ENCODE measurements around the gene ANKRD37.
"Not testable (repeated sequence)": the region's sequence is repeated elsewhere in the genome, so short reads cannot be mapped to it uniquely, and the experiment has no call there.

Gene ANKRD37, protein sequence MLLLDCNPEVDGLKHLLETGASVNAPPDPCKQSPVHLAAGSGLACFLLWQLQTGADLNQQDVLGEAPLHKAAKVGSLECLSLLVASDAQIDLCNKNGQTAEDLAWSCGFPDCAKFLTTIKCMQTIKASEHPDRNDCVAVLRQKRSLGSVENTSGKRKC

GRCh38 chr4:185396724-185397385, at the start of gene ANKRD37:
ANKRD37 (plus strand) TSS chr4:185396841; CDS start chr4:185396924, 83 bp downstream.
- DNase-seq (ENCODE audit: low spot score): no peak

DNA sequence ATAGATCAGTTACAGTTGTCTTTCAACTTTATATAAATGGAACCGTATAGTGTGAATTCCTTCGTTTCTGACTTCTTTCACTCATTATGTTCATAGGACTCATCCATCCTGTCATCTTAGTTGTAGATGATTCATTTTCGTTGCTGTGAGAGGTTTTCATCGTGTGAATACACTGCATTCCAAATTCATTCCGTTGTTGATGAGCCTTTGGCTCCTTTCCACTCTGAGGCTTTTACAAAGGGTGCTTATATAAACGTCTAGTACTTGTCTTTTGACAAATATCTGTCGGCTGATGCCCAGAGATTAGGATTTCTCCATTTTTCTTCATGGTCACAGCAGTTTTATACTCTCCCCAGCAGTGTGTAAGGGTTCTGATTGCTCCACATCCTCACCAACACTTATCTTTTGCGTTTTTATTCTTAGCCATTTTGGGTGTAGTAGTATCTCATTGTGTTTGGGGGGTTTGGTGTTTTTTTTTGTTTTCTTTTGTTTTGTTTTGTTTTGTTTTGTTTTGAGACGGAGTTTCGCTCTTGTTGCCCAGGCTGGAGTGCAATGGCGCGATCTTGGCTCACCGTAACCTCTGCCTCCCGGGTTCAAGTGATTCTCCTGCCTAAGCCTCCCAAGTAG, 49.6 kb upstream of the ANKRD37 start:
- DNase-seq (ENCODE audit: low spot score): no peak

GRCh38 chr4:185351691-185352090, 45.0 kb upstream of the ANKRD37 start:
- DNase-seq (ENCODE audit: low spot score): no peak

GRCh38 chr4:185352202-185352601, 44.4 kb upstream of the ANKRD37 start:
- no peak for DNase-seq (ENCODE audit: low spot score)

DNA sequence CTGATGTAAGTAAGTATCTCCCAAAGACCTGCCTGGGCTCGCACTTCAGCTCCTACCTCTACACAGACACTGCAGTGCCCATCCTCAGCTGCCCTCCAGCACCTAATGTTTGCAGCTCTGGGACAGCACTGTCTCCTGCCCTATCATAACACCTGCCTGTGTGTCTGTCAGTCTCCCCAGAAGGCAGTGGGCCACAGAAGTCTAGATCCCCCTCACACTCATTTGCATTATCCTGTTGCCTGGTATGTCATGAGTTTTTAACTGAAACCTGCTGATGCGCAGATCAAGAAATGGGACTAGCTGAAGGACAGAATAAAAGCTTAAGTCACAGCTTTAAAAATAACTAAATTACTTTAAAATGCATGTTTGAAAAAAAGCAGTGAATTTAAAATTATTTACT, 43.9 kb upstream of the ANKRD37 start:
- DNase-seq (ENCODE audit: low spot score): no peak

- no peak for DNase-seq (ENCODE audit: low spot score)
Observed at GRCh38 chr4:185357211-185357610, 39.4 kb upstream of the ANKRD37 start.

DNA sequence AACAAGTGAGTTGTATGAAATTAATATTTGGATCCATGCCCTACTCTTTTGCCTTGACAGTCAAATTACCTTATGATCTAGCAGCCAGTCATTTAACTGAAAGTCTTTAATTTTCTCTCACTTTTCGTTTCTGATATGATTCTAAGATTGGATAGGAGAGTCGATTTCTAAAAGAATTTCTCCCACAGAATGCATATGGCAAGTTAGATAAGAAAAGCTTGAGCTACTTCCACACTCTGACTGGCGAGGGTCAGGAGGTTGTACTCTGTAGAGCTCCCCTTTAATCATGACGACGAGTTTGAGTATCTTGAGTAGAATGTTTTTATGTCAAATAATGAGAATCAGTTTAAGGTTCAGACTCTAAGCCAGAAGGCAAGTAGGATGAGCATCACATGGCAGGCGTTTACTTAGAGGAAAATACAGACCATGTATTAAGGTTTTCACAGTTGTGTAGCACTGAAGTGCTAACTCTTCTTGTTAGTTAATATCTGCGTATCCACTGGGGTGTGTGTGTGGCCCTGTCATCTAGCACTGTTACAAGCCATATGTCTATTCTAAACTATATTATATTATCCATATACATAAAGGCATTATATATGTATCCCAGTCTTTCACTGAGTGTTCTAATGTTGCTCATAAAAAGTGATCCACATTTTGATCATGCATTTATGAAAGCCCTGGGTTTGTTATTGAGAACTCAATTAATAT, 38.8 kb upstream of the ANKRD37 start:
- no peak for DNase-seq (ENCODE audit: low spot score)

DNA sequence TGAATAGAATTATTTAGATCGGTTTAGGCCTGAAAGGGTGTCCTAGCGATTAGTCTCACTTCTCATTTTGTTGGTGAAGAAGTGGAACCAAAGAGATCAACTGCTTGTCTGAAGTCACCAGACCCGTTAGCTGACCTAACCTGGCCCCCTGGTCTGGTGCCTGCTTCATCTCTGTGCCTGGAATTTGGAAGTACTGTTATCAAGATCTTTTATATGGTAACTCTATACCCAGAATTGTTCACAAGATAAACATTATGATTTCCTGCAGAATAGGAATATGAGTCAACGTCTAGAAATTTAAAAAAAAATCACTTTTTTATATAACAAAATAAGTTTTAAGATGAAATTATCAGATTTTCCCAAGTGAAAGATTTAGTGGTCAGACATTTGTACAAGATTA, 38.1 kb upstream of the ANKRD37 start:
- DNase-seq (ENCODE audit: low spot score): no peak

DNA sequence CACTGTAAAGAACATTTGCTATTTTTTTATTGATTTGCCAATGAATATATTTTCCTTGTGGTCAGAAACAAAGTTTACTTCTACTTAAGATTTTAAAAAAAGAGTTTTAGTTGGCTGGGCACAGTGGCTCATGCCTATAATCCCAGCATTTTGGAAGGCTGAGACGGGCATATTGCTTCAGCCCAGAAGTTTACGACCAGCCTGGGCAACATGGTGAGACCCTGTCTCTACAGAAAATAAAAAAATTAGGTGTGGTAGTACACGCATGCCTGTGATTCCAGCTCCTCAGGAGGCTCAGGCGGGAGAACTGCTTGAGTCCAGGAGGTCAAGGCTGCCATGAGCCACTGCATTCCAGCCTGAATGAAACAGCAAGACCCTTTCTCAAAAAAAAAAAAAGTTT, 37.7 kb upstream of the ANKRD37 start:
- DNase-seq (ENCODE audit: low spot score): no peak

DNA sequence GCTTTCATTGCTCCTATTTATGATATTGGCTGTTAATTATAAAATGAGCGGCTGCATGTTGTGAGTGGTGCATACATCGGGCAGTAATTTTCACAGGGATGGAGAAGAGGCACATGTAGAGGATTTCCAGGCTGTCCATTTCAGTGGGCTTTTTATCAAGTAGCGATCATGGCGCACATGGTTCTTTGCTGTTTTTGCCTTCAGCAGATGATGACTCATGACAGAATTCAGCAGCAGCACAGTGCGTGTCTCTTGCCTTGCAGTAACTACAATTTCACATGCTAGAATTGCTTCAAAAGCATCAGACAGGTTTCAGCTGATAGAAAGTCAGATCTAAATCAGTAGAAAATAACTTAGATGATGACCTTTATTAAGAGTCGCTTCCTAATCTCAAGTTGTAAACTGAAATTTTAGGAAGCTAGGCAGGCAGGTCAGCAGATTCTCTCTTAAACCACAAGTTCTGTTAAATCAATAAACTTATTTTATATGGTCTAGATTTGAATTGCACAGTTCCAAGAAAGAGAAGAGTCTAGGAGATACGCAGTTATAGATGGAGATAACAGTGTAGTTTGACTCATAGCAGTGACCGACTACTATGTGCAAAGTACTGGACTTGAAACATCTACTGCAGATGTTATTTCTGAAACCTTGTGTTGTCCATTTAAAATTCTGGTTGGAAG, 36.7 kb upstream of the ANKRD37 start:
- no peak for DNase-seq (ENCODE audit: low spot score)

GRCh38 chr4:185361872-185362271, 34.8 kb upstream of the ANKRD37 start:
- no peak for DNase-seq (ENCODE audit: low spot score)

GRCh38 chr4:185362570-185362969, 34.1 kb upstream of the ANKRD37 start:
- DNase-seq (ENCODE audit: low spot score): not testable (repeated sequence)

GRCh38 chr4:185363251-185363650, 33.4 kb upstream of the ANKRD37 start:
- DNase-seq (ENCODE audit: low spot score): no peak

DNA sequence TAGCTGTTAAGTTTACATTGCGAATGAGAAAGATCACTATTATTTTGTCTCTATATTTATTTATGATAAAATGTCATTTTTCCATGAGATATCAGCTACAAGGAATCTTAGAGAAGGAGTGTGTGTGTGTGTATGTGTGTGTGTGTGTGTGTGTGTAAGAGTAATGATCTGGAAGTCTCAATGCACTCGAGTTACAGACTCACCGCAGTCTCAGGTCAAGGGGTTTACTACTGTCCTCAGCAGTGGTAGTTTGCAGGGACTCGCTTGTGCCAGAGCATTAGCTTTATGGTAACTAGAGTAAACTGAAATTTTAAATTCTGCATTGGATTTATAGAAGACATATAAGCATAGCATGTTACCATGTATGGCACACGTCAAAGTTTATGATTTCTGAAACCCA, 31.8 kb upstream of the ANKRD37 start:
- no peak for DNase-seq (ENCODE audit: low spot score)

DNA sequence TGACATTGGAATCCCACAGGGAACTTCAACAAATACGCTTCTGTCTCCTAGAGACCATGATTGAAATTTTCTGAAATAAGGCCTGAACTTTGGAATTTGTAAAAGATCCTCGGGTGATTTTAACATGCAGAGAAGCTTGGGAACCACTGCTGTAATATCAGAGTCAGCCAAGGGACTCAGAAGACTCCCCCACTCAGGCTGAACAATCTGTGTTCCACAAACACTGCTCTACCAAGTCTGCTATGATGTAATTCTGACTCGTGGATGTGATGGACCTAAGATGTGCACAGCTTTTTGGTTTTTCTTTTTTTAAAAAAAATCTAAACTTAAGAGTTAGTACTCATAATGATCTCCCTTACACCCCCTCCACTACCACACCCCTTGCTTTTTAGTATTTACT, 26.9 kb upstream of the ANKRD37 start:
- no peak for DNase-seq (ENCODE audit: low spot score)

DNA sequence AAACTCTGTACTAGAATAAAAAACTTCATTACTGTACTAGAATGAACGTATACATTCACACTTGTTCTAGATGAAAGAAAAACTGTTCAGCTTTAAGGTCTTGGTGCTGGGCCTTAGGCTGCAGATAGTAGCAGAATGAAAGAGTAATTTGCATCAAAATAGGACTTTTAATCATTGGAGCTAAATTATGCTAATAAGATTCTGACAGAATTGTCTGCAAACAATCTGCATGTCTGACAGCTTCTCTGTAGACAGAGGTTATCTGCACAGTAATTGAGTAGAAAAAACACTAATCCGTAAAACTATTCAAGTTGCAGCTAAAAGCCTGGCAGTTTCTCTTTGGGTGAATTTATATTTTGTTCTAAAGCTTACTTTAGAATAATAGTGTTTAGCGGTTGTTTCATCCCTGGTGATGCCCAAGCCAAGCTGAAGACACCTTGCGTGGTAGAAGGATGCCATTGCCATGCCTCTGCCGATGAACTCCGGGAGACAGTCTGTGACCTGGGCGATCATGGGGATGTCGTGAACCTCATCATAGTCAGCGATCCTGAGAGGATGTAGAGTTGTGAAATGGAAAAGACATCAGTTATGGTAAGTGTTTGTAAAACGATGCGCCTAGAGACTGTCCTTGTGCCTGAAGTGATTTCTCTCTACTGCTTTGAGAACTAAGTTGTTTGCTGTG, 26.2 kb upstream of the ANKRD37 start:
- DNase-seq (ENCODE audit: low spot score): no peak

DNA sequence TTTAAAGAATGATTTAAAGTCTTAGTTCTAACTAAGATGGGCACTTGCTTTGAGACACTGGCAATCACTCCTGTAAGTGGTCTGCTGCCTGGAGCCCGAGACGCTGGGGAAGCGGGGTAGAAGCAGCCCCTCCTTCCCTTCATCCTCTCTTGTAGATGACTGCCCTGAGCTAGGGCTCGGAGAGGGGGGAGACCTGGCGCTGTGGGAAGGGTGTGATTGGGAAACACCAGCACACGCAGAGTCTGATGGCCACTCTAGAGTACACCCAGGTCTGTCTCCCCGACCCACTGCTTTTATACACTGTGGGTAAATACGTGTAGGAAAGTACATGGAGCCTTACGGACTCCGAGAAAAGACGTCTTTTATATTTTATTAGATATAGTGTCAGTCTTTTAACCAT, 24.9 kb upstream of the ANKRD37 start:
- DNase-seq (ENCODE audit: low spot score): no peak

GRCh38 chr4:185374027-185374426, 22.6 kb upstream of the ANKRD37 start:
- DNase-seq (ENCODE audit: low spot score): no peak

DNA sequence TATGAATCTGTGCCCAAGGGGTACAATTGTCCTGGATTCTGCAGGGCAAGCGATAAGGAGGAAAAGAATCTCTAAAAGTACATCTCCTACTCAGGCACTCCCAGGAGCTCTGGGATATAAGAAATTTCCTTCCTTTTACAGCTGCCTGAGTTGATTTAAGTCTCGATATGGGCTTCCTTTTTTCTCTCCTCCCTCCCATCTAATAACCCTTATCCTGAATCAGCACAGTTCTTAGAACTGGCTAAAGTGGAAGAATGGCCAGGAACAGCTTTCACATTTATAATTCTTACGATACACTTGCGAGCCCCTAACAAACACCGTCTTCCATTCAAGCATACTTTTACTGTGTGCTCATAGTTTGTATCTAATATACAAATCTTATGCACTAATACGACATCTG, 22.1 kb upstream of the ANKRD37 start:
- DNase-seq (ENCODE audit: low spot score): no peak

- DNase-seq (ENCODE audit: low spot score): no peak
Observed at GRCh38 chr4:185378264-185378663, 18.4 kb upstream of the ANKRD37 start.

DNA sequence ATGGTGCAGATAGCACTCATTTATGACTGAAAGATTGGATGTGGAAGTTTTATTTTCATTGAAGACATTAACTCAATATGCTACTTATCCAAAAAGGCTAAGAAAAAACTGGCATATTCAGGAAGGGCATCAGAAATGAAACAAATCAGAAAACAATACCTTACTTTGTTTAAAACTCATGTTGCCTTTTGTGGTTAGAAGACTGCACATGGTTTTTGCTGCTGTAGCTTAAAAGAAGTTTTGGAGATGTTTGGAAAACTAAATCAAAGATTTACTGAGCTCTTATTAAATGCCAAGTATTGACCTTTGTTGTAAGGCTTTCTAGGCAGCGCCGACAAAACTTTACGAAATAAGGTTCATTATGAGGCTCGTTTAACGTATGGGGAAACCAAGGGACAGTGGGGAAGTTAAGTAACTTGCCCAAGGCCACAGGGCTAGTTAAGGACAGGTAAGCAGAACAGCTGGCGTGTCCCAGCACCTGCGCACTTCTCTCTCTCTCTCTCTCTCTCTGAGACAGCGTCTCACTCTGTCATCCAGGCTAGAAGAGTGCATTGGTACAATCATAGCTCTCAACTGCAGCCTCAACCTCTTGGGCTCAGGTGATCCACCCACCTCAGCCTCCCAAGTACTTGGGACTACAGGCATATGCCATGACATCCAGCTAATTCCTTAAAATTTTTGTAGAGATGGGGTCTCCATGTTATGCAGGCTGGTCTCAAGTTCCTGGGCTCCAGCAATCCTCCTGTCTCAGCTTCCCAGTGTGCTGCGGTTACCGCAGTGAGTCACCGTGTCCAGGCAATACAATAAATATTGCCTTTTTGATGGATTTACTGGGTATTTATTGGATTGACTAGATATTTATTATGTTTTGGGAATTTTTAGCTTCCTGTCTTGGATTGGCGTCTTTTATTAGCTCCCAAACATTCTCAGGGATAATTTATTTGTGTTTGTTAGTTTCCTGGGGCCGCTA, 17.0 kb upstream of the ANKRD37 start:
- no peak for DNase-seq (ENCODE audit: low spot score)
